GM18909 (cell line): Measurements from ENCODE around the gene HLA-DQA1.
"Not testable (repeated sequence)": the region's sequence is repeated elsewhere in the genome, so short reads cannot be mapped to it uniquely, and the experiment has no call there.

Experiments used
- ATAC-seq: cut with Tn5 transposase; IDR thresholded peaks from one replicate; pipeline ENCODE4 v1.9.1; 2021; ENCODE audit warnings: mild to moderate bottlenecking; ENCODE audit not compliant: unreplicated experiment, poor library complexity

HLA-DQA1 gene

DNA sequence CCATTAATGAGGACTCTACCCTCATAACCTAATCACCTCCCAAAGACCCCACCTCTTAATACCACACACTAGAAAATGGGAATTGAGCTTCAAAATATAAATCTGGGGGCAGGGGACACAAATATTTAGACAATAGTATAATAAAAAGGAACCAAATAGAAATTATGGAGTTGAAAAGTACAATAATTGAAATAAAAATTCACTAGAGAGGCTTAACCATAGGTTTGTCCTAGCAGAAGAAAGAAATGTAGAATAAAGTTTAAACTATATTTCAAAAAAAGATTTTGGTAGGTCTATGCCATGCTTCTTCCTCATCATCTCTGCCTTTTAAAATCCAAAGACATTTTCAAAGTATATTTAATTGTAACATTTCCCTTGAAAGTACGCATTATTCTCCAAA lies 19.5 kb upstream of the HLA-DQA1 start:
- no peak for ATAC-seq

DNA sequence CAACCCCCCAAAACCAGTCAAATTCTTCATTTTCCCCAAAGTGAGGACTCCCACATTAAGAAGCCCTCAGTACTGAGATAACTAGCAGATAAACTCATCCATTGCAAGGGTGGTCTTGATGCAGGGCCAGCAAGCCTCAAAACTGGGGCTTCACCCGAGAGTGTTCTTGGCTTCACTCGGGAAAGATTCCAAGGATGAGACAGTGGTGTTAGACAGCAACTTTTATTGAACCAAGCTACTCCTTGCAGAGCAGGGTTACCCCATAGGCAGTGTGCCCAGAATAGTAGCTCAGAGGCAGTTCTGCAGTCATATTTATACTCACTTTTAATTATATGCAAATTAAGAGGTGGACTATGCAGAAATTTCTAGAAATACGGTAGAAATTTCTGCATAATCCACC lies 15.8 kb upstream of the HLA-DQA1 start:
- no peak for ATAC-seq

DNA sequence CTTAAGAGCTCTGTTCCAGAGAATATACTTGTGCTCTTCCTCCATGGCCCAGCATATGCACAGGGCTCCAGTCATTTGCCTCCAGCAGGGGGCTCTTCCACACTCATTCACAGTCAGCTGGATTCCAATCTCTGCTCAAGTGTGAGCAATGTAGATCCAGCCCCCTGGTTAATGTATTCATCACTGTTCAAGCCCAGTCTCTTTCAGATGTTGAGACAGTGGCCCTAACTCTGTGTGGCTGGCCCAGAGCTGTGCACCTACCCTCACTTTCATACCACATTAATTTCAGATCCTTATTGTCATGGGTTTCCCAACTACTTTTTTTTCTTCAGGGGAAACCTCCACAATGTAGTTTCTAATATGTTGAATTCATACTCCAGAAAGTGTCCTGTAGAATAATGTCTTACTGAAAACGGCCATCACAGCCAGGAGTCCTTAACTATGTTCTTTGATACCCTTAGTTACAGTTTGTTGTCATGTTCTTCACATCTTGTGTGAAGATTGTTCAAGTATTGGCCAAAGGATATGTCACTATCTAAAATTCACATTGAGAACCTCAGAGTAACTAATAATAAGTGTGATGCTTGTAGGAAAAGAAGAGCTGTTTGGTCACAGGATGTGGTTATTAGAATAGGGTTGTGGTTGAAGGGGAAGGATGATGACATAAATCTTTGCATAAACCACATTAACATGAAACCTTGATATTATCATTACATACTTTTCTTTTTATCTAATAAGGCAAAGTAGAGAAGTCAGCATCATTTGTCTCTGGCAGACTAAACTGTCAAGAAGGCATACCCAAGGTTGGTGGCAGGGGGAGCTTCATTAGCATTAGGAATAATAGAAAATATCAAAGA lies 14.4 kb upstream of the HLA-DQA1 start:
- peak; percentile 77 for ATAC-seq

DNA sequence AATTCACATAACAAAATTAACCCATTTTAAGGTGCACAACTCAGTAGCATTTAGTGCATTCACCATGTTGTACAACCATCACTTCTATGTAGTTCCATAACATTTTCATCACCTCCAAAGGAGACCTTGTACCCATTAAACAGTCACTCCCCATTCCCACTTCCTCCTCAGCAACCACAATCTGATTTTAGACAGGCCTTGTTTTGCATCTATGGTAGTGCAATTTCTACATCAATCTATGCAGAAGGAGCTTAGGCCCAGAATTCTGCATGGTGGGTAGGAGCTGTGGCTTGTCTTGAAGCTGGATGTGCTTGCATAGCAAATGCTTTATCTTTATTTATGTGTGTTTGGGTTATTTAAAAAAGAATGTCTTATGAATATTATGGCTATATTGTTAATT lies 13.5 kb upstream of the HLA-DQA1 start:
- ATAC-seq = no peak

- ATAC-seq = no peak
Measured at GRCh38 chr6:32624565-32624964, 12.6 kb upstream of the HLA-DQA1 start.

DNA sequence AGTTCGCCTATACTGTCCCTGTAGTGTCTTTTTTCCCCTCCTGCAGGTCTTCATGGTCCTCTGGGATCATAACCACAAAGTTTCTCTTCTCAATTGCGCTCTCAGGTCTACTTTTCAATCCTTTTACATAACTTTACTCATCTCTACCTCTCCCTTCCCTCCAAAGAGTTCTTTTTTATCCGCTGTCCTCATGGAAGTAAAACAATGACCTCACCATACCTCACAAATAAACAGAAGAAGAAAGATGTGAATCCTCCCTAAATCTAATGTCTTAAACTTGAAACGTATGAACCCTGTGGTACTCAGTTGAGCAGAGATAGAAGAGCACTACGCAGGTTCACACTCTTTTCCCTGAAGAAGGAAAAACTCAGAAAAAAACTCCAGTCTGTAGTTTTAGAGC lies 12.1 kb upstream of the HLA-DQA1 start:
- ATAC-seq = no peak

- no peak for ATAC-seq
Measured at GRCh38 chr6:32627249-32627648, 10.0 kb upstream of the HLA-DQA1 start.

GRCh38 chr6:32627831-32628230 lies 9.4 kb upstream of the HLA-DQA1 start:
- no peak for ATAC-seq

DNA sequence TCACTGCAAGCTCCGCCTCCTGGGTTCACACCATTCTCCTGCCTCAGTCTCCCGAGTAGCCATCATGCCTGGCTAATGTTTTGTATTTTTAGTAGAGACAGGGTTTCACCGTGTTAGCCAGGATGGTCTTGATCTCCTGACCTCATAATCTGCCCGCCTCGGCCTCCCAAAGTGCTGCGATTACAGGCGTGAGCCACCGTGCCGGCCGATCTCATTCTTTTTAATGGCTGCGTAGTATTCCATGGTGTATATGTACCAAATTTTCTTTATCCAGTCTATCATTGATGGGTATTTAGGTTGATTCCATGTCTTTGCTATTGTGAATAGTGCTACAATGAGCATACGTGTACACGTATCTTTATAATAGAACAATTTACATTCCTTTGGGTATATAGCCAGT lies 7.4 kb upstream of the HLA-DQA1 start:
- not testable (repeated sequence) for ATAC-seq

DNA sequence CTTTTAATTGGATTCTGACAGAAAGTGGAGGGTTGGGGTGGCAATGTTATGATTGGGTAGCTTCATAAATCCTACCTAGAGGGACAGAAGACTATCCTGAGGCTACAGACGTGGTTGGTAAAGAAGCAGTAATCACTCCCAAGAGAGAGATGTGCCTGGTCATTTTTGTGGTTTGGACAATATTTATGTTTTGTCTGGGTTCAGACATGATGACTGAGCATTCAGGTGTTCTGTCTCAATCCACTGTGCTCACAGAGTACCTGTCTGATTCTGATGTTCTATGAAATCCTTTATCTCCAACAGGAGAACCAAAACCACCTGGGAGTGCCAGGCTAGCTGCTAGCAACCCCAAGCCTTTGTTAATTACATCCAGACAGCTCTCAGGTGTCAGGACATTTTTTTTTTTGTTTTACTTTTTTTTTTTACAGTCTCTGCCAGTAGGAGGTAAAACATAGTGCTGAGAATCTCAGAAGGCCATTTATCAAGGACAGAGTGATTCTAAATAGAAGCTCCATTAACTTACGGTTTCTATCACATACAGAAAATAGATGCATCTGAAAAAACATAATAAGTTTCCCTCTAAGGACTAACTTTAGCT lies 1.6 kb upstream of the HLA-DQA1 start:
- no peak for ATAC-seq

DNA sequence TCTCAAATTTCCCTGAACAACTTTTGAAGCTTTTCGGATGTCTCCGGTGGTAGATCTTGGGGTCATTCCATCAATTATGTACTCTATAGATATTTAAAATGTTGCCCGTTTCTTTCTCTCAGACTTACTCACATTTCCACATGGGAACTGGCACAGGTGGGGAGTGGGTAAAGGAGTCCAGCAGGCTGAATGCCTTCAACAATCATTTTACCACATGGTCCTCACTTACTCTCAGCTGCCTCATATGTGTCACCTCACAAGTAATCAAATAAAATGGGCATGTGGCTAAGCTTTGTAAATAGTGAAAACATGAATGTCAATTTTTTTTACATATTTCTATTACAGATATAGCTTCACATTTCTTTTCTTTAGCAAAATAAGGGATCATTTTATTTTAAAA lies 677 bp downstream of the HLA-DQA1 start:
- ATAC-seq = no peak

DNA sequence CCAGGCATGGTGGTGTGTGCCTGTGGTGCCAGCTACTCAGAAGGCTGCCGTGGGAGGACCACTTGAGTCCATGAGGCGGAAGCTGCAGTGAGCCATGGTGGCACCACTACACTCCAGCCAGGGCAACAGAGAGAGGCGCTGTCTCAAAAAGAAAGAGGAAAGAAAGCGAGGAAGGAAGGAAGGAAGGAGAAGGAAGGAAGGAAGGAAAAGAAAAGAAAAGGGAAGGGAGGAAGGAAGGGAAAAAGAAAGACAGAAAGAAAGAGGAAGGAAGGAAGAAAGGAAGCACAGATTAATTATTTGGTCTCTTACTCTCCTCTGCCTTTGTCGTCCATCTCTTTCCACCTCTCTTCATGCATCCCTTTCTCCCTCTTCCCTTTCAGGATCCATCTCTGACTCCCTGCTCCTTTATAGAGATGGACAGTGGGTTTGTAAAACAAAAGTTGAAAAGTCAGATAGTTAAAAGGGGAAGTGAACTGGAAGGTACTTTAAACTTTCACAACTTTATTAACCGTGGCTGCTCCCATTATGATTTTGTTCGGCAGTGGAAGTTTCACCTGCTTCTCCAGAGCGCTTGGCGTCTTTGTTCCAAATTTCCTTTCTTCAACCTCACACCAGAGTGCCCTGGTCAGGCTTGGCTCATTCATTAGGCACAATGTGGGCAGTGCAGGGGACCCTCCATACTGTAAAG lies 1.5 kb downstream of the HLA-DQA1 start:
- no peak for ATAC-seq

DNA sequence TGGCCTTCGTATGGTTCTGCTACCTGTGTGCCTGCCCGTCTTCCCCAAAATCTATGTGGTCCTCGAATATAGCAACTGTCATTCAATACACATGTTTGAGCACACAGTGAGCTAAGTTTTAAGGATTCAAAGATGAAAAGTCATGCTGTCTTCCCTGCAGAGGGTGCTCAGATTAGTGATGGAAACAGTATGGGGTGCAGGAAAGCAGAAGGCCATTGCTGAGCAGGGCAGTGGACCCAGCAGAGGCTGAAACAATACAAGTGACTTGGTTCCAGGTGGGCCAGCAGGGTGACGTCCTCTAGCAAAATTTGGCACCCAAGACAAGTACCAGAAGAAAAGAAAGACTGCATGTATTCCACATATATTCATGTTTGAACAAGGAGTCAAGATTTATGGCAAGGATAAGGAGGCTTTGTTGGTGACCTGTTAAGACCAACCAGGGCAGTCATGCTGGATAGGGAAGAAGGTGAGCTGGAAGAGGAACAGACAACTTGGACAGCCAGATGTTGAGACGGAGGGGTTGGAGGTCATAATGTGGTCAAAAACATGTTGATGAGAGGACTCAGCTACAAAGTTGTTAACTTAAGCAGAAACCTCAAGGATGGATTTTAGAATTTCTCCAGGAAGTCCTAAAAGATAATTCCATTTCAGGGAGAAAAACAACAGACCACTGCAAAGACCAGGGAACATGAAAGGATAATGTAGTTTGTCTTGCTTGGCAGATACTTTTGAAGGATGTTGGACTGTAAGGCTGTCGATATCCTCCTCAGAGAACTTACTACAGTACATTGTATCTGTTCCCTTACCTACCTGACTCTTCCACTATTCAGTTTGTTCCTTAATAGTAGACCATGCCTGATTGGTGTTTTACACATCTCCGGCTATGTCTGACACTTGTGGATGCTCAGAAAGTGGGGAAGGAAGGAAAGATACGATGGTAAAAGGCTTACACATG lies 2.5 kb downstream of the HLA-DQA1 start:
- no peak for ATAC-seq

GRCh38 chr6:32641122-32641521 lies 3.9 kb downstream of the HLA-DQA1 start:
- ATAC-seq = no peak

DNA sequence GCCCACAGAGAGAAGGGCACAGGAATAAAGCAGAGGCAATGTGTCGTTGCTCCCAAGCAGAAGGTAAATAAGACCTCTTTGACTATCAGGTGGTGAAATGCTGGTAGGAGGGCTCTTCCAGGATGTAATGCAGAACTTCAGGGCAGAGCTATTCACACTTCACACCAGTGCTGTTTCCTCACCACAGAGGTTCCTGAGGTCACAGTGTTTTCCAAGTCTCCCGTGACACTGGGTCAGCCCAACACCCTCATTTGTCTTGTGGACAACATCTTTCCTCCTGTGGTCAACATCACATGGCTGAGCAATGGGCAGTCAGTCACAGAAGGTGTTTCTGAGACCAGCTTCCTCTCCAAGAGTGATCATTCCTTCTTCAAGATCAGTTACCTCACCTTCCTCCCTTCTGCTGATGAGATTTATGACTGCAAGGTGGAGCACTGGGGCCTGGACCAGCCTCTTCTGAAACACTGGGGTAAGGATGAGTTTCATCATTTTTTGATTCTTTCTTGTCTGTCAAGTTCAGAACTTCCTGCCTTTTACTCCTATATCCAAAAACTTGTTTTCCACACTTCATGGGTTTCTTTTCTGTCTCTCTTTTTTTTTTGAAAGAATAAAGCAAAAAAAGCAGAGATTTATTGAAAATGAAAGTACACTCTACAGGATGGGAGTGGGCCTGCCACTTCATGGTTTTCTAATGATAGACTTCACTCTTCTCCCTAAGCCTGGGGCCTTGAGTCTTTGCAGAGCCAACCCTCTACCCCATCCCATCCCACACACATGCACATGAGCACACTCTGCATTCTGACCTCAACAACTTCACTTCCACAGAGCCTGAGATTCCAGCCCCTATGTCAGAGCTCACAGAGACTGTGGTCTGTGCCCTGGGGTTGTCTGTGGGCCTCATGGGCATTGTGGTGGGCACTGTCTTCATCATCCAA lies 4.8 kb downstream of the HLA-DQA1 start:
- ATAC-seq = not testable (repeated sequence)

DNA sequence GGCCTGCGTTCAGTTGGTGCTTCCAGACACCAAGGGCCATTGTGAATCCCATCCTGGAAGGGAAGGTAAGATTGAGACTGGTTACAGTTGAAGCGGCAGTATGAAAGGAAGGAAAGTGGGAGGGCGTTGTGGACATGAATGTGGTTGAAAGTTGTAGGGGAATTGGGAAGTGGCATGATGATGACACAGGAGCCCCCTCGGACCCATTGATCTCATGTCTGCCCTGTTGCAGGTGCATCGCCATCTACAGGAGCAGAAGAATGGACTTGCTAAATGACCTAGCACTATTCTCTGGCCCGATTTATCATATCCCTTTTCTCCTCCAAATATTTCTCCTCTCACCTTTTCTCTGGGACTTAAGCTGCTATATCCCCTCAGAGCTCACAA lies 5.5 kb downstream of the HLA-DQA1 start:
- no peak for ATAC-seq

DNA sequence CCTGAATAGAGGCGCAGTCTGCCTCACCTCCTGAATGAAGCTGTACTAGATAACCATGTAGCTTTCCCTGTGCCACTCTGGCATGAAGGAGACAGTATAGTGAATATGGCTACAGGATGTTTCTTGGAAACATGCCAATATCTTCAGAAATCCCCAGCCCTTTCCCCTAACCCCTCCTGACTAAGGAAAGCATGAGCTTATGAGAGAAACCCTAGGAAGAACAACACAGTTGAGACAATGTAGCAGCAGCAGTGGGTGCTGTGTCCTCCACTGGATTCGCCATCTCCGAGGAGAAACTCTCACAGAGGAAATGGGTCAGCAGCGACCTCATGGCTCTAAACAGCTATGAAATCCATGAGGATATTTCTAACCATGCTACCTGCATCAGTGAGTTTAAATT lies 6.7 kb downstream of the HLA-DQA1 start:
- no peak for ATAC-seq

- ATAC-seq = no peak
Measured at GRCh38 chr6:32645047-32645703, 8.0 kb downstream of the HLA-DQA1 start.

GRCh38 chr6:32655203-32655710 lies 18.1 kb downstream of the HLA-DQA1 start:
- ATAC-seq = no peak
